Calu3 (cell line): ENCODE measurements around the gene NELFB. TPM values are rescaled to one million over a fixed set of nuclear protein-coding genes. Genes with fewer than 3 reads are reported as not detected.

ENCODE experiments used
- BruUV-seq: library from RNA; stranded (reverse); fragments of 400-500 nt; replicated peaks from 2 replicates; lab custom pipeline; 2021; lab: Mats Ljungman, UMichigan
- CTCF ChIA-PET: fragments of 300-600 bp; sonication (Branson Sonifier 250); formaldehyde crosslinking; loops from one replicate; lab custom pipeline; 2022; ENCODE audit warnings: antibody characterized with exemption; lab: Charles Lee
- DNase-seq: peaks from one replicate; pipeline ENCODE4 v3.0.0; 2022
- H3K27ac Mint-ChIP-seq: one replicate; pipeline ENCODE4 v1.8.0; 2022; ENCODE audit warnings: mixed read lengths; ENCODE audit not compliant: unreplicated experiment
- H3K27me3 Mint-ChIP-seq: one replicate; pipeline ENCODE4 v1.8.0; 2022; ENCODE audit warnings: mixed read lengths; ENCODE audit not compliant: unreplicated experiment
- H3K36me3 Mint-ChIP-seq: one replicate; pipeline ENCODE4 v1.8.0; 2022; ENCODE audit warnings: mild to moderate bottlenecking, moderate library complexity, mixed read lengths; ENCODE audit not compliant: insufficient read depth, unreplicated experiment
- H3K4me1 Mint-ChIP-seq: one replicate; pipeline ENCODE4 v1.8.0; 2022; ENCODE audit warnings: mild to moderate bottlenecking, low read depth, mixed read lengths; ENCODE audit not compliant: unreplicated experiment
- H3K4me3 Mint-ChIP-seq: one replicate; pipeline ENCODE4 v1.8.0; 2022; ENCODE audit warnings: mild to moderate bottlenecking, low read depth, moderate library complexity, mixed read lengths; ENCODE audit not compliant: unreplicated experiment
- H3K9me3 Mint-ChIP-seq: one replicate; pipeline ENCODE4 v1.8.0; 2022; ENCODE audit warnings: low read depth, mixed read lengths; ENCODE audit not compliant: unreplicated experiment
- CTCF ChIP-seq: fragments of 200-600 bp; IDR thresholded peaks from one replicate; pipeline ENCODE4 v1.8.0; 2022; ENCODE audit warnings: antibody characterized with exemption; ENCODE audit not compliant: unreplicated experiment
- intact Hi-C: fragments of 100-400 bp; cut with micrococcal nuclease; formaldehyde crosslinking; loops from one replicate; pipeline ENCODE4 v1.10.0; 2022; ENCODE audit not compliant: unreplicated experiment
- total RNA-seq: library from RNA; stranded (reverse); gene quantifications from 2 replicates; pipeline ENCODE4 v1.2.3, GENCODE V29; 2022

The NELFB gene
- total RNA-seq, 1 experiment from 2014 or later: 43.5 TPM

GRCh38 chr9:137251194-137251461, 4.0 kb upstream of the NELFB start, which contains the start of gene STPG3:
TSS of gene STPG3 (plus strand) at chr9:137251286. CDS start at chr9:137251287, 1 bp downstream.
- no peak for DNase-seq
- Mint-ChIP-seq H3K36me3 (peaks cover 34% of the 10 kb centered on the region), H3K9me3 (no peaks in the 10 kb centered on the region), H3K4me3 (no peak within 1 kb of the TSS), H3K27me3 (no peaks in the 10 kb centered on the region), H3K27ac (no peak within 1 kb of the TSS), H3K4me1 (no peaks in the 10 kb centered on the region)
- no peak for TF ChIP-seq CTCF
- intact Hi-C loops: no loop called here
- BruUV-seq: no TSS peak
- CTCF ChIA-PET: interaction anchor here (0.6 kb wide), 1 partner anchor 307 kb away, joined by 4 read pairs; no protein-coding TSS in a partner anchor

- no peak for TF ChIP-seq CTCF
- DNase-seq: no peak
- no peak overlapping the region for H3K4me3 Mint-ChIP-seq
- no peaks in the 10 kb centered on the region for H3K9me3 Mint-ChIP-seq
- BruUV-seq: no TSS peak
- H3K36me3 Mint-ChIP-seq: peaks cover 39% of the 10 kb centered on the region
- no peaks in the 10 kb centered on the region for H3K27me3 Mint-ChIP-seq
- CTCF ChIA-PET: interaction anchor here (0.6 to 1.0 kb wide), 2 partner anchors 10 to 306 kb away, joined by 3 to 4 read pairs; no protein-coding TSS in a partner anchor
- intact Hi-C loops: no loop called here
- no peaks in the 10 kb centered on the region for H3K4me1 Mint-ChIP-seq
- H3K27ac Mint-ChIP-seq: no peak overlapping the region
These were observed 3.4 kb upstream of the NELFB start for GRCh38 chr9:137251490-137252268.

DNA sequence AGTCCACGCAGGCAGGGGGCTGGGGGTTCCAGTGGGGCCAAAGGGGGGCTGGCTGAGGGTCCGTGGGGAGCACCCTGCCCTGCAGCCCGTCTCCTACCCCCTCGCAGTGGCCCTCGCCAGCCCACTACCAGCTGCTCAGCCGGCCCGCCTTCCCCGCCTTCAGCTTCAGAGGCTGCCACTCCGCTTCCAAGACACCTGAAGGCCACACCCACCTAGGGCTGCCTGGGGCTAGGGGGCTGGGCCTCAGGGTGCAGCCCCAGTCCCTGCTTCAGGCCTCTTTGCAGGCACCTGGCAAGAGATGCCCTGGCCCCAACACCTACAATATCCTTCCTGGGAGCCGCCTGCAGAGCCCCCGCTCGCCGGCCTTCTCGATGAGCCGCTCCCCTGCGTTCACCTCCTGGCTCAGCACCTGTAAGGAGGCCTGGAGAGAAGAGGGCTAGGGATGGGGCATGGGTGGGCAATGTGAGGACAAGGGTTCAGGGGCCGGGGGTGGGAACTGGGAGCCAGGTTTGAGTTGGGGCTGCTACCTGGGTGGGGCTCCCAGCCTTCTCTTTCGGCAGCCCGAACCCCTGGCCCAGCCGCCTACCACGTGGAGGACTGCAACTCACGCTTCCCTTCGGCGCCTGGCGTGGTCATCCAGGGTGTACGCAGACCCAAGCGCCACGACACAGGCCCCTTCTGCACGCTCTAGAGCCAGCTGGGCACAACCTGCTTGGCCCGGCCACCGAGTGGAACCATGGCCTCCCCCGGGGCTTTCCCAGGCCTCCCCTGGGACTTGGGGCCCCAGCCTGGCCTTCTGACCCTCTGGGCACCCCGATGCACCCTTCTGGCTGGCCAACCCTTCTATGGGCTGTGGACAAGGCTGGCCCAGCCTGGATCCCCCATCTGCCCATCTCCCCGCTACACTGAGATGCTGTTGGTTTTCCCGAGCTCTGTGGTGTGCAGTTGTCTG, 2.3 kb upstream of the NELFB start:
- Mint-ChIP-seq H3K4me3 (no peak overlapping the region), H3K9me3 (no peaks in the 10 kb centered on the region), H3K4me1 (no peaks in the 10 kb centered on the region), H3K27ac (no peak overlapping the region), H3K36me3 (peaks cover 39% of the 10 kb centered on the region), H3K27me3 (no peaks in the 10 kb centered on the region)
- intact Hi-C loops: no loop called here
- CTCF ChIA-PET: no interaction called here
- BruUV-seq: no TSS peak
- no peak for TF ChIP-seq CTCF
- no peak for DNase-seq

- DNase-seq: no peak
- CTCF ChIA-PET: interaction anchor here (0.7 to 1.2 kb wide), 4 partner anchors 12 to 33 kb away, joined by 3 to 4 read pairs (median 3); no protein-coding TSS in a partner anchor
- no TSS peak for BruUV-seq
- Mint-ChIP-seq H3K9me3 (no peaks in the 10 kb centered on the region), H3K4me3 (peak overlapping the region; percentile 80), H3K4me1 (no peaks in the 10 kb centered on the region), H3K36me3 (peaks cover 46% of the 10 kb centered on the region), H3K27me3 (no peaks in the 10 kb centered on the region), H3K27ac (peak overlapping the region; percentile 66)
- intact Hi-C loops: no loop called here
- TF ChIP-seq CTCF: no peak
These were observed 1.2 kb upstream of the NELFB start for GRCh38 chr9:137253717-137254623.
